Heart left ventricle (tissue), 16 donors: ENCODE data around the gene RPF1. TPM values are rescaled to one million over a fixed set of nuclear protein-coding genes. Genes with fewer than 3 reads are reported as not detected.
"Not testable (repeated sequence)": the region's sequence is repeated elsewhere in the genome, so short reads cannot be mapped to it uniquely, and the experiment has no call there.

Source experiments
- ATAC-seq, 4 donors: fragments of 200-7000 bp; cut with Tn5 transposase; one replicate each; pipeline ENCODE4 v1.9.1; 2020 to 2022; ENCODE audit warnings: moderate library complexity in 4 of 4, mild to moderate bottlenecking in 3 of 4, moderate number of reproducible peaks in 1 of 4
- DNase-seq, 5 donors: peaks; one replicate each; pipeline ENCODE4 v3.0.0-alpha.2; 2020
- H3K27ac ChIP-seq, 12 donors: fragments of 200-600 bp; sonication (generic) in 4 of 12; one replicate each; pipeline versions ENCODE4 v1.5.0 to v1.8.0; 2016 to 2022; ENCODE audit warnings: mild to moderate bottlenecking in 2 of 12
- H3K27me3 ChIP-seq, 9 donors: fragments of 200-600 bp; sonication (generic) in 2 of 9; one replicate each; pipeline versions ENCODE4 v1.5.1 to v1.8.0; 2016 to 2022; ENCODE audit warnings: mild to moderate bottlenecking in 3 of 9
- H3K36me3 ChIP-seq, 9 donors: fragments of 200-600 bp; sonication (generic) in 2 of 9; one replicate each; pipeline versions ENCODE4 v1.5.0 to v1.8.0; 2018 to 2022; ENCODE audit warnings: mild to moderate bottlenecking in 2 of 9
- H3K4me1 ChIP-seq, 12 donors: fragments of 200-600 bp; sonication (generic) in 4 of 12; one replicate each; pipeline versions ENCODE4 v1.5.0 to v1.8.0; 2016 to 2022; ENCODE audit warnings: mild to moderate bottlenecking in 3 of 12
- H3K4me3 ChIP-seq, 12 donors: fragments of 200-600 bp; sonication (generic) in 4 of 12; one replicate each; pipeline versions ENCODE4 v1.5.0 to v1.8.0; 2017 to 2022; ENCODE audit warnings: mild to moderate bottlenecking in 9 of 12, moderate library complexity in 4 of 12
- H3K9me3 ChIP-seq, 12 donors: fragments of 200-600 bp; sonication (generic) in 4 of 12; one replicate each; pipeline versions ENCODE4 v1.5.0 to v1.8.0; 2016 to 2022; ENCODE audit warnings: mild to moderate bottlenecking in 1 of 12
- CTCF ChIP-seq, 12 donors: fragments of 200-600 bp; sonication (generic) in 4 of 12; IDR thresholded peaks; one replicate each; pipeline versions ENCODE4 v1.5.0 to v1.8.0; 2018 to 2022; ENCODE audit warnings: antibody characterized with exemption in 12 of 12, mild to moderate bottlenecking in 5 of 12
- POLR2A ChIP-seq, 2 donors: fragments of 450-650 bp; IDR thresholded peaks; one replicate each; pipeline ENCODE4 v1.6.1; 2017; ENCODE audit warnings: antibody characterized with exemption in 2 of 2, mild to moderate bottlenecking in 2 of 2, moderate library complexity in 2 of 2
- WGBS, 4 donors: extraction: QIAGEN DNeasy Blood & Tissue Kit in 2 of 4; methylation state at CpG; one replicate each; pipeline versions ENCODE4 v1.1.5 to v1.1.7; 2013 to 2018; 5-methylcytosine and 5-hydroxymethylcytosine counted together
- intact Hi-C, 10 donors: fragments of 100-400 bp; cut with DNase I; formaldehyde crosslinking; loops; one replicate each; pipeline versions ENCODE4 v1.11.1 to v1.14.2; 2022
- polyA plus RNA-seq, 2 donors: library from polyadenylated mRNA; stranded (reverse); fragments of 200-250 nt; gene quantifications; one replicate each; pipeline ENCODE4 v1.2.3, GENCODE V29; 2013
- total RNA-seq, 9 donors: library from RNA; depleted of rRNA in 2 of 9; stranded (reverse); fragments of >200 nt in 2 of 9; fragmentation: NEBNext Ultra II Directional in 3 of 9; extraction: Animal tissue kit (Norgen Biotek cat#: 25700) in 3 of 9; gene quantifications; one replicate each; pipeline versions ENCODE4 v1.1.0 to v1.2.4, GENCODE V29; 2016 to 2023
- donor health status: ischemic (EF 13 %, LVEDD 7.1; RV severe dilation, severe dysfunction).
- donor health status: healthy with polysubstance abuse.
- donor health status: DM: no; HTN: yes; CAD: no.
- donor health status: DM: no; HTN: no; CAD: no.
- donor health status: ischemic (EF 25% LVEDD 6.9; RV normal size, moderate dysfunction).
- donor health status: ischemic (EF 25% LVEDD 5.7; RV mildly dilated, moderate dysfunction).
- donor health status: healthy.
- donor health status: DM: yes; HTN: yes; CAD: no.
- donor health status: ischemic (EF 35%, LVEDD 5.7; RV mildly dilated, moderate dysfunction).
- donor health status: nonischemic (EF 11% LVEDD 7.7; RV severe dilation, severe dysfunction).
- donor health status: DM: yes; HTN: yes; CAD: no.
- donor health status: PGD.
- donor health status: ischemic (EF 29% LVEDD 5.4; RV normal size, mild dysfunction).
- donor health status: nonischemic (EF 23%, LVEDD 6.1; RV moderate dilation, normal function).

Gene RPF1
- total and polyA plus RNA-seq, 11 donors: 23.9 to 66.8 (median 34.5) TPM

GRCh38 chr1:84506002-84506728 is 27.1 kb downstream of the RPF1 start, which contains the start of the genes GNG5 and SPATA1:
Gene GNG5 (minus strand): TSS chr1:84506581. CDS start chr1:84506091, 490 bp downstream.
Gene SPATA1 (plus strand): TSS chr1:84506386. CDS start chr1:84516360, 9,974 bp downstream.
- H3K9me3 ChIP-seq: peaks cover 0 to 25% (median 0%) of the 10 kb centered on the region in 12 donors
- DNase-seq (peak; percentile 99 to 100 (median 99)), ATAC-seq (peak; percentile 96 to 98 (median 98))
- no peaks in the 10 kb centered on the region for H3K27me3 ChIP-seq
- intact Hi-C loops: loop anchor here in 8 of 10 donors (1.0 to 10.0 kb wide), 8 partner anchors 27 to 211 kb away; partner anchors contain the start of genes CTBS (in 7 of the 8) and RPF1 (in 1 of the 8)
- WGBS, 4 donors: 0 to 1% (median 0%) methylated on average over 34 to 60 of the region's 60 CpGs
- H3K36me3 ChIP-seq: peaks cover 0 to 10% (median 5%) of the 10 kb centered on the region in 9 donors
- peak within 1 kb of the TSS; percentile 89 to 99 (median 96) for H3K27ac ChIP-seq
- TF ChIP-seq CTCF (IDR thresholded peaks at IDR 0.05) (peak in 1 of 12 donors; percentile 7), POLR2A (IDR thresholded peaks at IDR 0.05) (peak in 1 of 2 donors; percentile 72)
- peak within 1 kb of the TSS; percentile 47 to 91 (median 82) for H3K4me3 ChIP-seq
- H3K4me1 ChIP-seq: peaks cover 0 to 51% (median 32%) of the 10 kb centered on the region in 12 donors

GRCh38 chr1:84506729-84507453 is 27.8 kb downstream of the RPF1 start:
- intact Hi-C loops: loop anchor here in 8 of 10 donors (1.0 to 10.0 kb wide), 8 partner anchors 28 to 212 kb away; partner anchors contain the start of genes CTBS (in 7 of the 8) and RPF1 (in 1 of the 8)
- peak in 1 of 12 donors; percentile 13 for TF ChIP-seq CTCF (IDR thresholded peaks at IDR 0.05)
- TF ChIP-seq POLR2A (IDR thresholded peaks at IDR 0.05): no peak
- H3K4me1 ChIP-seq: peaks cover 0 to 44% (median 29%) of the 10 kb centered on the region in 12 donors
- DNase-seq: no peak
- 12 to 20% (median 13%) methylated on average over 18 to 26 of the region's 26 CpGs for WGBS, 4 donors
- peak overlapping the region; percentile 89 to 99 (median 96) for H3K27ac ChIP-seq
- H3K36me3 ChIP-seq: peaks cover 0 to 8% (median 0%) of the 10 kb centered on the region in 9 donors
- peak overlapping the region; percentile 47 to 91 (median 82) for H3K4me3 ChIP-seq
- peaks cover 0 to 25% (median 0%) of the 10 kb centered on the region in 12 donors for H3K9me3 ChIP-seq
- no peaks in the 10 kb centered on the region for H3K27me3 ChIP-seq
- no peak for ATAC-seq

- Histone ChIP-seq H3K4me3 (peak overlapping the region in 1 of 12 donors; percentile 89), H3K4me1 (peaks cover 0 to 35% (median 20%) of the 10 kb centered on the region in 12 donors), H3K9me3 (peaks cover 0 to 25% (median 0%) of the 10 kb centered on the region in 12 donors)
- H3K27me3 ChIP-seq, ATAC-seq, H3K36me3 ChIP-seq, DNase-seq, H3K27ac ChIP-seq: not testable (repeated sequence)
- intact Hi-C loops: loop anchor here in 8 of 10 donors (2.0 to 10.0 kb wide), 7 partner anchors 64 to 213 kb away; partner anchors contain the start of gene CTBS (in 7 of the 8)
- 89 to 97% (median 94%) methylated on average over 14 of the region's 14 CpGs for WGBS, 4 donors
Measured at GRCh38 chr1:84507887-84508286, 28.8 kb downstream of the RPF1 start.

- H3K4me1 ChIP-seq: peaks cover 0 to 29% (median 15%) of the 10 kb centered on the region in 12 donors
- H3K27me3 ChIP-seq: no peaks in the 10 kb centered on the region
- intact Hi-C loops: loop anchor here in 6 of 10 donors (5.0 to 10.0 kb wide), 5 partner anchors 64 to 214 kb away; partner anchors contain the start of gene CTBS (in 5 of the 6)
- H3K4me3 ChIP-seq: no peak overlapping the region
- WGBS, 4 donors: 96 to 100% (median 98%) methylated on average over 1 of the region's 1 CpG
- peaks cover 0 to 8% (median 0%) of the 10 kb centered on the region in 9 donors for H3K36me3 ChIP-seq
- ATAC-seq: no peak
- TF ChIP-seq CTCF (IDR thresholded peaks at IDR 0.05): no peak
- TF ChIP-seq POLR2A (IDR thresholded peaks at IDR 0.05): no peak
- H3K27ac ChIP-seq: no peak overlapping the region
- H3K9me3 ChIP-seq: peaks cover 0 to 25% (median 0%) of the 10 kb centered on the region in 12 donors
- DNase-seq: no peak
Measured at GRCh38 chr1:84508510-84508909, 29.4 kb downstream of the RPF1 start.
